Hippocampal formation (tissue), 2 donors: ENCODE data around the gene GALNT9.
"Not testable (repeated sequence)": the region's sequence is repeated elsewhere in the genome, so short reads cannot be mapped to it uniquely, and the experiment has no call there.

Experiments used
- DNase-seq, 2 donors: peaks; one replicate each; lab custom pipeline; 2025; lab: John Stamatoyannopoulos, UW

The GALNT9 gene

DNA sequence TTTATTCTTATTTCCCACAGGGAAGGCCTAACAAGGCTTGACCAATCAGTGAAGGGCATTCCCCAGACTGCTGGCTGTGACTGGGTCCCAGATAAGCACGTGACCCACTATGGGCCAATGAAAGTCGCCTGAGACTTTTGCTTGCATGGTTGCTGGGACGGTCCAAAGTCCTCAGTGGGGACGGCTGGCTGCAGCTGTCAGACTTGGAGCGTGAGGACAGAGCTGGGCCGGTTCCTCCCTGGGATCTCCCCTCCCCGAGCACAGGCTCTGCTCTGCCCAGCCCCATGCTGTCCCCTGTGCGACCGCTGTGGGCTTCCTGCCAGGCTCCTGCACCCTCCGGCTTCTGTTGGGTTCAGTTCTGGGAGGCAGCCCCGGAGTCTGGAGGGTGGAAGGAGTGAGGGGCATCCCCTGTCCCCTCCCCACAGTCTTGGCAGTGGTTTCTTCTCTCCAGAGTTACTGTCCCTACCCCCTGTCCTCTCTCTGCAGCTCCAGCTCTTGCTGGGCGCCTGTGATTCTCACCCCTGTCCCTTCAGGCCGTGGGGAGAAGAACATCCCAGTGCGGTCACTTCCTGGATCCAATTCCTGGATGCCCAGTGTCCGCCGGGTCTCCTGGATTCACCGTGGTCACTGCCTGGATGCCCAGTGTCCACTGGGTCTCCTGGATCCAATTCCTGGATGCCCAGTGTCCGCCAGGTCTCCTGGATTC is 50.1 kb downstream of the GALNT9 start:
- no peak for DNase-seq

DNA sequence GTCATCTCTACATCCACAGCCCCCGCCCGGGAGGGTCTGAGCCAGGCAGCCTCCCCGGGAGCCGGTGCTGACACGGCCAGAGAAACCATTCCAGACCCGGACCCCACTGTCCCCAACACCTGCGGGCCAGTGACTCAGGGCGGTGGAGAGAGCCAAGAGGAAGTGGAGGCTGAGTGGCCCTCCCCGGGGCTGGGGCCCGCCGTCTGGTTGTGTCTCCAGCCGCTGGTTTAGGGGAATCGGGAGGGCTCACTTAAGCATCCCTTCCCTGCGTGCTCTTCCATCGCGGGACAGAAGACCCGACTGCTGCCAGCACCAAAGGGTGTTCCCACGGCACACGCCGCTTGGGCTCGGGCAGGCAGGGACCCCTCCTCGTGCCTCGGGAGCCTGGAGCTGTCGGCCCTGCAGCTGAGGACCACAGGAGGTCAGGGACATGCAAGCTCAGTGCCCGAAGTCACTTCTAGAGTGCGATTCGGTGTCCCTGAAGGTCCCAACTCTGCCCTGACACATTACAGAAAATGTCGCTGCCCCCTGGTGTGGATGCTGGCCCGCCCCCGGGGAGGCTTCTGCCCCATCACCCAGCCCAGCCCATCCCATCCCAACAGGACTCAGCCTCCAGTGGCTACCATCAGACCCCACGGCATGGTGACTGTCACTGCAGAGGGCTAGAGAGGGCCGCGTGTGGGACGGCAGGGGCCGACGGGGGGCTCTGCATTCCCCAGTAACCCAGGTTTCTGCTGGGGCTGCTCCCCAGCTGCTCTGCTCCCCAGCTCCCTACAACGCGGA is 50.8 kb downstream of the GALNT9 start:
- no peak for DNase-seq

DNA sequence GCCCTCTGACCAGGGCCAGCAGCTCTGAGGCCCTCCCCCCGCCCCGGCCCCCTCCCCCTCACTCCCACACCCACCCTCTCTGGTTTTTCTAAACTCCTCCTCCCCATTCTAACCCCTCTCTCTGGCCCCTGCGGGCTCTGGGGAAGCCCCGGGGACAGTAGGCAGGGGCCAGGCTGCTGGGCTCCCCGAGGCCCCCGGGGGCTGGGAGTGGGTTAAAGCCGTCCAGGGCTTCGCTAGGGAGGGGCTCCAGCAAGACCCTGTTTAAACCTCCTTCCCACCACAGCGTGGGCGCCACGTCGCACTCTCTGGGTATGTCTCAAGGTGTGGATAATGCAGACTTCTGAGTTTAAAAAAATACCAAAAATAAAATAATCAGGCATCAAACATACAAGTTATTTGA is 51.4 kb downstream of the GALNT9 start:
- DNase-seq: no peak

DNA sequence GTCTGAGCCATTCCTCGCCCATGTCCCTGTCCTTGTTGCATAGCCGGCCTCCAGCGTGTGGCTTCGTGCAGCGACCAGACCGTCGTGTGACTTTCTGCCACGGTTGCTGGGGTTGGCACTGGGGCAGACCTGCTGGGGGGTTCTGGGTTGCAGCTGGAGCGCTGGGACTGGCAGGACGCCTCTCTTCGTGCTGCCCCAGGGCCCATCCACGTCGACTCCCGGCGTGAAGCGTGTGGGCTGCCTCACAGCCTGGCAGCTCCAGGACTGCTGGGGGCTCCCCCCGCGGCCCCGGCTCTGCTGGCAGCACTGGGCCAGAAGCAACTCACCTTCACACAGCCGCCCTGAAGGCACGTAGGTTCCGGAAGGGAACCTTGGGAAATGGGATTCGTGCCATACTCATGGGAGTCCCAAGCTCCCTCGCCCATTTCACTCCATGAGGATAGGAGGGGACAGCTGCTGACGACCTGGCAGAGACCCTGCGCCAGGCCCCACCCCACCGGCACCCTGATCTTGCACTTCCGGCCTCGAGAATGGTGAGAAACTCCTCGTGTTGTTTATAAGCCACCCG is 51.9 kb downstream of the GALNT9 start:
- no peak for DNase-seq

DNA sequence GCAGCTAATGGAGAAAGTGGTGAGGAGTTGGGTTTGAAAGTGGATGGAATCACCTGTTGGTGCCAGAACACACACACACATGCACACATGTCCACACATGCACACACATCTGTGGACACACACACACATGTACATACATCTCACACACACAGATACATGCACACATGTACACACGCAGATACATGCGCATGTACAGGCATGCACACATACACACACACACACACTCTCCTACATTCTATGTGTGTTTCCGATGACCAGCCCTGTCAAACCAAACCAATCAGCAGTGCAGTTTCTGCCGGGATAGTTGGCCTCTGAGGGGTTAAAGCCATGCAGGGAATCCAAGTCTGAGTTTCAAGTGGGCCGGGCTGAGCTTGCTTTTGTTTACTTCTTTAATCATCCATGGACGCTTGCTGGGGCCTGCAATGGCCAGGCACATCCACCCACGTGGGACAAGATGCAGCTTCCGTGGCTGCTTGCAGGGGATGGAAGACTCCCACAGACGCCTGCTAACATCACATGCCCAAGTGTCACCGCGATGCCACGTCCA is 52.5 kb downstream of the GALNT9 start:
- DNase-seq: no peak

DNA sequence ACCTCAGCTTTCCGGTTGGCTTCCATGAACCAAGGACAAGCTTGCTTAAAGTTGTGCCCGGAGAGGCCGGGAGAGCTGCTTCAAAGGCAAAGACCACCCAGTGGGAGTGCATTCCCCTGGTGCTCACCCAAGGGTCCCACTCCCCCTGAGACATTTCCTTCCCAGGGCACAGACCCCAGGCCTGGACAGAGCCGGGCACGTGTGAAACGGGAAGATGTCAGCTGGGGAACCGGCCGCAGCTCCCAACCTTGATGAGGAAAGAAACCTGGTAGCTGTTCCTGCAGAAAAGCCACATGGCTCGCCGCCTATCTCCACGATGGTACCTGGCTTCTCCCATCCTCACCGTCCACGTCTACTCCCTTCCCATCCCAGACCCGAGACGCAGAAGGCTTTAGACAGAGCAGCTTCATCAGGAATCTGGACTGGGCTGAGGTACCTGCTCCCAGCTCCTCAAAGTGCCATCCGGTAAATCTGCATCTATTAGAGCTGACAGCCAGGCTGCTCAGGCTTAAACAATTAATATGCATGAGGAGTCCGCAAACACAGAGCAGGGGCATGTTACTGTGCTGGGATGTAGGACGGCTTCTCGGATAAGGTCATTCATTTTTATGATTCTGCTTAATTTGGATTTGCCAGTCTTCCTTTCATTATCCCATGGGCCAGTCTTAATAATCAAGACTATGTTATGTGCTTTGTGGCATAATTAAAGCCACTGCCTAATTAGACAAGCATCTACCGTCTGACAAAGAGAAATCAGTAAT is 53.1 kb downstream of the GALNT9 start:
- no peak for DNase-seq

DNA sequence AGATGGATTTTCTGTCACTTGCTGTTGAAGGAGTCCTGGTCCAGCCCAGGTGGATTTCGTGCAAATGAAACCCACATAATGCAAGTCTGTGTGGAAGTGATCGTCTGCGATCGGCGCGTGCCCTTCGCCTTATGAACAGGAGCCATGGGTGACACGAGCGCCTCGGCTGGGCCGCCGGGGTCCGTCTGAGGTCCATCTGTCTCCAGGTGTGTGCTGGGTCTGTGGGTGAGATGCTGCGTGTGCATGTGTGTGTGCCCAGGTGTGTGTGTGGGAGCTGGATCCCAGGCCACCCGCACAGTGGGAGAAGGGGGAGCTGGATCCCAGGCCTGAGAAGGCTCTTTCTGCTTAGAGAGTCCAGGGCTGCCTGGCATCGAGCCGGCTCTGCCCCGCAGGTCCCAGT is 53.8 kb downstream of the GALNT9 start:
- no peak for DNase-seq

DNA sequence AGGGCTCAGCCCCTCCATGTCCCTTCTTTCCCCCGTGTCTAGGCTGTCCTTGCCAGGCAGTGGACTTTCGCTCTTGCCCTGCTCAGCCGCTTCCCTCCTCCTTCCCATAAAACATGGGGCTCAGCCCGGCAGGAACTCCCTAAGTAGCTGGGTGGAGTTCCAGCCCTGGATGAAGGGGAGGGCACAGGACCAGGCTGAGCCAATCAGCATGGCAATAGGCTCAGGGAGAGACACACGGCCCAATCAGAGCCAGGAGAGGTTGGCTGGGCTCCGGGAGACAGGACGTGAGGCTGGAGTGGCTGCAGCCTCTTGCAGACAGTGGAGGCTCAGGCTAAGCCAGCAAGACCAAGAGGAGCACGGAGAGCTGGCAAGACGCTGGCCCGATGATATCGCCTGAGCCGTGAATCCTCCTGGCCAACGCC is 54.3 kb downstream of the GALNT9 start:
- no peak for DNase-seq

DNA sequence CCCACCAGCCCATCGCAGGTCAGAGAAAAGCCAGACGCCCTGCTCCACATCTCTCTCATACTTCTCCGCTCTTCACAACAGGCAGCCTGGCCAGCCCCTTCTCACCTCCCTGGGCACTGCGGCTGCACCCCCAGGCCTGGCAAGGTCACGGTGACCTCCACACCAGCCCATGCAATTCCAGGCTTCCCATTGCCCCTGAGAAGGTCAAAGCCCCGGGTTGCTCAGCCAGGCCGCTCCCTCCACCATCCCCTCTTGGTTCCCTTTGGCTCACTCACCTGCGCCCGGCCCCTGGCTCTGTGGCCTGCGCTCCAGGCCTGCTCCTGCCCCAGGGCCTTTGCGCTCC is 55.4 kb downstream of the GALNT9 start:
- DNase-seq: no peak

DNA sequence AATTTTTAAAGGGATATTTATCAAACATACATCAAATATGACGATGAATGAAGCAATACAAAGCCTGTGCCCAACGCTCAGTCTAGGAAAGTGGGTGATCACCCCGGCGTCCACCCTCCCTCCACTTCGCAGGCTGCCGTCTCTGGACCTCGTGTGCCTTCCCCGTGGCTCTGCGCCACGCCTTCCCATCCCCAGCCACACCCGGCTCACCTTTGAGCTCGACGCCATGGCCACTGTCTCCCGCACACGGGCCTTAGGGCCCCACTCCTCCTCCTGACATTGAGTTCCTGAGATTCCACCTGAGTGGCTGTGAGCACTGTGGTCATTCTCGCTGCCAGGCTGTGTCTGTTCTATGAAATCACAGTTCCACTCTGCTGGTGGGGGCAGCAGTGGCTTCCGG is 56.7 kb downstream of the GALNT9 start:
- DNase-seq: no peak

DNA sequence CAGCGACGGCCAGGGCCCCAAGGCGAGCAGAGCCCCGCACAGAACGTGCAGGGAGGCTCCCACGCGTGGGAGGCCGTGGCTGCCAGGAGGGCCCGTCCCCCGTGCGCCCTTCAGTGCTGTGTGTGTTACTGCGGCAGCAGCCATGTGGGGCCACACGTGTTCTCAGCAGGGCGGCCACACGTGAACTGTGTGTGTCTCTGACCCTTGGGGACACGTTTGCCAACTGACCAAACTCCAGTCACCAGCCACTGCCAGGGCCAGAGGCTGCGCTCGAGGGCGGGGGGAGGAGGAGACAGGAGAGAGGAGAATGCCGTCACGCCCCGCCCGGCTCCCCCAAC is 57.7 kb downstream of the GALNT9 start:
- DNase-seq: no peak

DNA sequence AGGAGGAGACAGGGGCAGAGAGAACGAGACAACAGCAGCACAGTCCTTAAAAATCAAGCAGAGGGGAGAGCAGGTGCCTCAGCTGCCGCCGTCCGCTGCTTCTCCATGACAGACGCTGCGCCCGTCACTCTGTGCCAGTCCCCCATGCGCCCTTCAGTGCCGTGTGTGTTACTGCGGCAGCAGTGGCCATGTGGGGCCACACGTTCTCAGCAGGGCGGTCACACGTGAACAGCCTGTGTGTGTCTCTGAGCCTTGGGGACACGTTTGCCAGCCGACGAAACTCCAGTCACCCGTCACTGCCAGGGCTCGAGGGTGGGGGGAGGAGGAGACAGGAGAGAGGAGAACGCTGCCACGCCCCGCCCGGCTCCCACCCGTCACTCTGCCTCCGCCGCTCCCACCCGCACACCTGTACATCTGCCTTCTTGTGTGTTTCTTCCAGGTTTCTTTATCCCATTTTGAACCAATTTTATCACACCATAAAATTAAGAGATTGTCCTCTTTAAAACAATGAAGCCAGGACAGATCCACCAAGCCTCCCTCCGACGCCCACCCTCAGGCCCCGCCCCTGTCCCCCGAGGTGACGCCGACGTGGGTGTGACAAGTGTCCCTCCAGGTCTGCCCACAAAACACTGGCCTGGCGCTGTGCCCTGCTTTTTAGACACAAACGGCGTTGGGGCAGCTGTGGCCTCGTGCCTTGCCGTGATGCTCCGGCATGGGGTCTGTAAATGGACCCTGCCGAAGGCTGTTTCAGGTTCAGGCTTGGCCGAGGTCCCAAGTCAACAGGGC is 58.2 kb downstream of the GALNT9 start:
- no peak for DNase-seq

DNA sequence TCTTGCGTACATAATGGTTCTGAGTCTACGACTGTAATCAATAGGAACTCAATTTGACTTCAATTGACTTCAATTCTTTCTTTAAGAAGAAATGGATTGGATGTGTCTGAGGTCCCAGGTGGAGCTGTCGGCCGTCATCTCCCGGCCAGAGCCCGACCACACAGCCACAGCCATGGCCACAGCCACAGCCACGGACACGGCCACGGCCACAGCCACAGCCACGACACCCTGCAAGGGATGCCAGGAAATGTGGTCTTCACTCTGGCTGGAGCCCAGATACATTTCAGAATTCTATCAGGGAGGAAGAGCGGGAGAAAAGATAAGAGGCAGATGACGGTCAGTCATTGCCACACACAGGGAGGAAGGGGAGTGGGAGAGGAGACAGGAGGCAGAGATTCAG is 58.9 kb downstream of the GALNT9 start:
- DNase-seq: no peak

DNA sequence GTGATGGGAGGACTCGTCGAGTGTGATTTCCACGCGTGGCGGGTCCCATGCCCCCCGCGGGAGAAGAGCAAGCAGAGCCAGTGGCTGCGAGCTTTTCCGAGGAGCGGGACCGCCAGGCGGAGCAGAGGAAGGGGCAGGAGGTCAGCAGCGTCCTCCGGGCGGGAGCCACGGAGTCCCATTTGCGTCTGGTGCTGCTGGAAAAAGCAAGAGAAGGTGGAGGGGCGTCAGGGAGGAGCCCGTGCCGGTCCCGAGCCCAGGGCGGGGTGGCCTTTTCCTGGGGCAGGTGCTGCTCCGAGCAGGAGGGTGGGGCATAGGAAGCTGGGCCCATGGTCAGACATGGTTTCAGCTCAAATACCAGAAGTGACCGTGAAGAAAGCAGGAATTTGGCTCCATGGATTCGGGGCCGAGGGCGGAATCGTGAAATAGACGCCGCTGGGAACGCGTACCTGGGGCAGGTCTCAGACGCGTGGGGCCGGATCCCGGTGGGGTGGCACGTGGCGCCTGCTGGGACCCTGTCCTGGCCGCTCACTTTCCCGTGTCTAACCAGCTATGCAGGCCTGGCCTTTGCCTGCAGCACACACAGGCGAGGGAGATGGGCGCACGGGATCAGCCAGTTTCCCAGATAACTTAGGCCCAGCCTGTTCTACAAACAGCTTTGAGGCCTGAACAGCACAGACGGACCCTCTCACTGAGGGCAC is 60.0 kb downstream of the GALNT9 start:
- DNase-seq: no peak

DNA sequence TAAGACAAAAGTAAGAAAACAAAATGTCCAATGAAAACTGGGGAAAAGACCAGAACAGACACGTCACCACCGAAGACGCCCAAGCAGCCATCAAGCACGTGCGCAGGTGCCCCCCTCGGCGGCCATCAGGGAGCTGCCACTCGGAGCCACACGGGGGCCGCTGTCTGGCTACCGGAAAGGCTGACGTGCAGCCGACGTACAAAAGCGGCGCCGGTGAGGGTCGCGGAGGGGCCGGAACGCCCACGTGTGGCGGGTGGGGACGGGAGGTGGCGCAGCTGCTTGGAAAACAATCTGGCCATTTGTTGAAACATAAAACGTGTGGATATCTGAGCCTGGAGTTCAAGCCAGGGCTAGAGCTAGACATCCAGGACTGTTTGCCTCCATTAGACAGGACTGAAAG is 60.7 kb downstream of the GALNT9 start:
- no peak for DNase-seq

DNA sequence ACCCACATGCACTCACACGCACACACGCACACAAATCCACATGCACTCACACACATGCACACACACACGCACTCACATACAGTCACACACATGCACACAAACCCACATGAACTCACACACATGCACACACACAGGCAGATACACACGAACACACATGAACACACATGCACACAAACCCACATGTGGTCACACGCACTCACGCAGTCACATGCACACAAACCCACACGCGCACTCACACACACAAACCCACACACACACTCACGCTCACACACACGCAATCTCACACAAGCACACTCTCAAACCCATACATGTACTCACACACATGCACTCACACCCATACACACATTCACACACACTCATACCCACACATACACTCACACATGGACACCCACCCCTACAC is 61.5 kb downstream of the GALNT9 start:
- no peak for DNase-seq

DNA sequence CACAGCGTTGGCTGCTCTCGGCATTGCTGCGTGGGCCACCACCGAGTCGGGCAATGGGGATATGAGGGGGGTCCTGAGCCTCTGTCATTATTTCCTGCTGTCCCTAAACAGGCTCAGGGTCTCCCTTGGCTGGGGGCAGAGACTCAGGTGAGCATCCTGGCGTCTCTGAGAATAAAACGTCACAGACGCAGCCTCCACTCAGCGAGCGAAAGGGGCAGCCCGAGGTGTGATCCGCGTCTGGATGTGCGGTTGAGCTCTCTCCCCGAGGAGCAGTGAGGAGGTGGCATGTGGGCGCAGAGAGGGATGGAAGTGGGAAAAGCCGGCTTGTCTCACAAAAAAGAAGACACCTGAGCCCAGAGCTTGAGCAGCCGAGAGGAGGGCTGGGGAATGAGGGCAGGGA is 62.6 kb downstream of the GALNT9 start:
- no peak for DNase-seq

DNA sequence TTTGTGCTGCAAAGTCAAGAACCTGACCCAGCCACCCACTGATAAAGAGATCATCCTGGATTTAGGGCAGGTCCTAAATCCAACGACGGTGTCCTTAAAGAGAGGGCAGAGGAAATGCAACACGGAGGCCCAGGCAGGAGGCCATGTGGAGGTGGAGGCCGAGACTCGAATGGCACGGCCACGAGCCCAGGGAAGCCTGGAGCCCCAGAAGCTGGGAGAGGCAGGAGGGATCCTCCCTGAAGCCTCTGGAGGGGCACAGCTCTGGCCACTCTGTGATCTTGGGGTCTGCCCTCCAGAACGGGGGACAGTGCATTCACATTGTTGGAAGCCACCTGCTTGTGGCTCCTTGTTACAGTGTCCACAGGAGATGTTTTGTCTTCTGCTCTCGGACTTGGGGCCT is 63.0 kb downstream of the GALNT9 start:
- DNase-seq: no peak

DNA sequence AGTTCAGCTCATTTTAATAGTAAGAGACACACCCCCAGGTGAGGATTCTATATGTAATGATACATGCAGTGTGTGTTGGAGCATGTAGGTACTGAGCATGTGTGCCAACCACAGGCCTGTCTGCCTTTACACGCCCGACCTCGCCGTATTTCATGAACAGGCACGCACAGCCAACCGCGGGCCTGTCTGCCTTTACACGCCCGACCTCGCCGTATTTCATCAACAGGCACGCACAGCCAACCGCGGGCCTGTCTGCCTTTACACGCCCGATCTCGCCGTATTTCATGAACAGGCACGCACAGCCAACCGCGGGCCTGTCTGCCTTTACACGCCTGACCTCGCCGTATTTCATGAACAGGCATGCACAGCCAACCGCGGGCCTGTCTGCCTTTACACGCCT is 63.6 kb downstream of the GALNT9 start:
- not testable (repeated sequence) for DNase-seq

DNA sequence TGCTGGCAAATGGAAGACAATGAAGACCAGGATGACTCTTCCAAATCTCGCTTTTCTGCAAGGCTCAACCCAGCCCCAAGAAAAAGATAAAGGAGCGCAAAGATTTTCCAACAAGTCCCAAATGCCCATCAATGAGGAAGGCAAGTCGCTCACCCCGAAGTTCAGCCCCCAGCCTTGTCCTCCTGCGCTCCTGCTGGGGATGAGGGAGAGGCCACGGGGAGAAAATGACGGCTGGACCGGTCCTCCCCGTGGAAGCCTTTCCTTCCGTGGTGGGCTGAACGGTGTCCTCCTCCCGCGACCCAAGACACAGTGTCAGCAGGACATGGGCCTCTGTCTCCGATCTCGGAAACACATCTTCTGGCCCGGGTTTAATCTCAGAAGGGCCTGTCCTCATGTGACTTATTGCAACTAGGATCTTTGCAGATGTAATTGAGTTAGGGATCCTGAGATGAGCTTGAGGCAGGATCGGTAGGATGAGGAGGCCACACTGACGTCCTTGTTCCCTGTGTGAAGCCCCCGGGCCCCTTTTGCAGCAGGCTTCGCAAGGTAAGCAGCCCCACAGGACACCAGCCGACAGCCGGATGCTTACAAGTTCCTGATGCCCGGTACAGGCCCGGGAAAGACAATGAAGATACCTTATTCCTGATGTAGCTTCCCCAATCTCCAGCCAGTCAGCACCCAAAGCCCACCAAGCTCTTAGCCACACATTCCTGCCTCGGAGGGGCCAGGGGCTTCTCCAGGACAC is 64.2 kb downstream of the GALNT9 start:
- no peak for DNase-seq
